SU-DHL-6 (cell line): Measurements from ENCODE around the gene AMPD3.

Experiments
- H2AFZ ChIP-seq: fragments of 200-600 bp; sonication (generic); 2 replicates; pipeline ENCODE4 v1.6.1; 2014; ENCODE audit warnings: low read depth, mild to moderate bottlenecking, moderate library complexity, mixed read lengths, antibody characterized with exemption, low read length; ENCODE audit not compliant: severe bottlenecking
- H3F3A ChIP-seq: fragments of 200-600 bp; shearing (Covaris generic); 2 replicates; pipeline ENCODE4 v1.6.0; 2016; ENCODE audit warnings: antibody characterized with exemption, mild to moderate bottlenecking; ENCODE audit not compliant: insufficient read depth
- H3K27ac ChIP-seq: fragments of 200-600 bp; sonication (generic); 2 replicates; pipeline ENCODE4 v1.5.1; 2016; ENCODE audit warnings: low read depth, mild to moderate bottlenecking, low read length, moderate library complexity, mixed read lengths
- H3K27me3 ChIP-seq: fragments of 200-600 bp; sonication (generic), shearing (Covaris generic); 2 replicates; pipeline ENCODE4 v1.6.0; 2014; ENCODE audit warnings: mild to moderate bottlenecking, low read length
- H3K36me3 ChIP-seq: fragments of 200-600 bp; sonication (generic); 2 replicates; pipeline ENCODE4 v1.6.1; 2014; ENCODE audit warnings: mild to moderate bottlenecking, low read length, mixed read lengths
- H3K4me2 ChIP-seq: fragments of 300-600, 200-600 bp; shearing (Covaris generic), sonication (generic); 2 replicates; pipeline ENCODE4 v1.6.0; 2014; ENCODE audit warnings: low read length, low read depth, mild to moderate bottlenecking; ENCODE audit not compliant: poor library complexity, severe bottlenecking
- H3K4me3 ChIP-seq: fragments of 200-600 bp; sonication (generic); 2 replicates; pipeline ENCODE4 v1.5.1; 2014; ENCODE audit warnings: antibody characterized with exemption, low read length, mild to moderate bottlenecking, mixed read lengths; ENCODE audit not compliant: insufficient read depth, poor library complexity, severe bottlenecking
- H3K79me2 ChIP-seq: fragments of 200-600 bp; sonication (generic); 2 replicates; pipeline ENCODE4 v1.6.1; 2014; ENCODE audit warnings: mild to moderate bottlenecking, low read length, moderate library complexity; ENCODE audit not compliant: insufficient read depth
- H3K9ac ChIP-seq: fragments of 200-600 bp; sonication (generic); 2 replicates; pipeline ENCODE4 v1.7.0; 2014; ENCODE audit warnings: mild to moderate bottlenecking, low read length
- H3K9me2 ChIP-seq: fragments of 200-600 bp; sonication (generic); replicated peaks from 2 replicates; pipeline ENCODE4 v1.6.1; 2014; ENCODE audit warnings: low read length; ENCODE audit not compliant: insufficient read depth
- H3K9me3 ChIP-seq: fragments of 200-600 bp; sonication (generic); 2 replicates; pipeline ENCODE4 v1.6.1; 2014; ENCODE audit warnings: low read length, mixed read lengths; ENCODE audit not compliant: insufficient read depth
- H4K20me1 ChIP-seq: fragments of 200-600 bp; sonication (generic); 2 replicates; pipeline ENCODE4 v1.6.1; 2014; ENCODE audit warnings: low read depth, mild to moderate bottlenecking, antibody characterized with exemption, low read length, moderate library complexity, mixed read lengths
- EZH2phosphoT487 ChIP-seq: fragments of 200-600 bp; sonication (generic), shearing (Covaris generic); conservative IDR thresholded peaks from 2 replicates; pipeline ENCODE4 v1.6.1; 2018; ENCODE audit warnings: mild to moderate bottlenecking, antibody characterized with exemption, low read length, moderate library complexity, mixed read lengths
- TF ChIP-seq, protein P1 (sequence below): fragments of 200-600 bp; sonication (generic); IDR thresholded peaks from one replicate; pipeline ENCODE4 v1.5.1; 2017; ENCODE audit warnings: antibody characterized with exemption, mild to moderate bottlenecking, low read length, moderate library complexity; ENCODE audit not compliant: insufficient read depth, poor library complexity, severe bottlenecking

AMPD3 gene

GRCh38 chr11:10550503-10551289 lies 95.6 kb downstream of the AMPD3 start:
- no peaks in the 10 kb centered on the region for H3K36me3 ChIP-seq

DNA sequence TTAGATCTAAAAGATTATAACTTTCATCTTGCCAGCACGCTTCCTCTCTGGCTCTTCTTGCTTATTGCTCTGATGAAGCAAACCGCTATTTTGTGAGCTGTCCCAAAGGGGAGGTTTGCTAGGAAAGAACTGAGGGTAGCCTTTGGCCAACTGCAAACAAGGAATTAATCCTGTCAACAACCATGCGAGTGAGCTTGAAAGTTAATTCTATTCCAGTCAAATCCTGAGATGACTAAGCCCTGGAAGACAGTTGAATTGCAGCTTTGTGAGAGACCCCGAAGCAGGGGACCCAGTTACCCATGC lies 96.2 kb downstream of the AMPD3 start:
- H3F3A ChIP-seq: no peaks in the 10 kb centered on the region
- no peak overlapping the region for H3K27ac ChIP-seq
- no peak overlapping the region for H3K4me3 ChIP-seq
- no peaks in the 10 kb centered on the region for H3K79me2 ChIP-seq
- no peaks in the 10 kb centered on the region for H3K27me3 ChIP-seq
- H2AFZ ChIP-seq: no peak overlapping the region
- H4K20me1 ChIP-seq: no peaks in the 10 kb centered on the region
- no peak for TF ChIP-seq EZH2phosphoT487
- TF ChIP-seq, protein P1, sequence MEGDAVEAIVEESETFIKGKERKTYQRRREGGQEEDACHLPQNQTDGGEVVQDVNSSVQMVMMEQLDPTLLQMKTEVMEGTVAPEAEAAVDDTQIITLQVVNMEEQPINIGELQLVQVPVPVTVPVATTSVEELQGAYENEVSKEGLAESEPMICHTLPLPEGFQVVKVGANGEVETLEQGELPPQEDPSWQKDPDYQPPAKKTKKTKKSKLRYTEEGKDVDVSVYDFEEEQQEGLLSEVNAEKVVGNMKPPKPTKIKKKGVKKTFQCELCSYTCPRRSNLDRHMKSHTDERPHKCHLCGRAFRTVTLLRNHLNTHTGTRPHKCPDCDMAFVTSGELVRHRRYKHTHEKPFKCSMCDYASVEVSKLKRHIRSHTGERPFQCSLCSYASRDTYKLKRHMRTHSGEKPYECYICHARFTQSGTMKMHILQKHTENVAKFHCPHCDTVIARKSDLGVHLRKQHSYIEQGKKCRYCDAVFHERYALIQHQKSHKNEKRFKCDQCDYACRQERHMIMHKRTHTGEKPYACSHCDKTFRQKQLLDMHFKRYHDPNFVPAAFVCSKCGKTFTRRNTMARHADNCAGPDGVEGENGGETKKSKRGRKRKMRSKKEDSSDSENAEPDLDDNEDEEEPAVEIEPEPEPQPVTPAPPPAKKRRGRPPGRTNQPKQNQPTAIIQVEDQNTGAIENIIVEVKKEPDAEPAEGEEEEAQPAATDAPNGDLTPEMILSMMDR: no peak
- H3K9me2 ChIP-seq: no peaks in the 10 kb centered on the region
- no peaks in the 10 kb centered on the region for H3K9me3 ChIP-seq
- H3K9ac ChIP-seq: no peak overlapping the region
- no peaks in the 10 kb centered on the region for H3K36me3 ChIP-seq
- no peak overlapping the region for H3K4me2 ChIP-seq

More at GRCh38 chr11:10550503-10551289, 95.6 kb downstream of the AMPD3 start:
- no peaks in the 10 kb centered on the region for H3K79me2 ChIP-seq
- no peaks in the 10 kb centered on the region for H3K9me3 ChIP-seq
- no peaks in the 10 kb centered on the region for H4K20me1 ChIP-seq
- no peak for TF ChIP-seq EZH2phosphoT487
- TF ChIP-seq, protein P1: no peak
- no peaks in the 10 kb centered on the region for H3K9me2 ChIP-seq
- no peaks in the 10 kb centered on the region for H3F3A ChIP-seq
- H3K4me3 ChIP-seq: no peak overlapping the region
- no peak overlapping the region for H3K4me2 ChIP-seq
- no peak overlapping the region for H3K27ac ChIP-seq
- no peak overlapping the region for H3K9ac ChIP-seq
- no peak overlapping the region for H2AFZ ChIP-seq
- H3K27me3 ChIP-seq: no peaks in the 10 kb centered on the region

DNA sequence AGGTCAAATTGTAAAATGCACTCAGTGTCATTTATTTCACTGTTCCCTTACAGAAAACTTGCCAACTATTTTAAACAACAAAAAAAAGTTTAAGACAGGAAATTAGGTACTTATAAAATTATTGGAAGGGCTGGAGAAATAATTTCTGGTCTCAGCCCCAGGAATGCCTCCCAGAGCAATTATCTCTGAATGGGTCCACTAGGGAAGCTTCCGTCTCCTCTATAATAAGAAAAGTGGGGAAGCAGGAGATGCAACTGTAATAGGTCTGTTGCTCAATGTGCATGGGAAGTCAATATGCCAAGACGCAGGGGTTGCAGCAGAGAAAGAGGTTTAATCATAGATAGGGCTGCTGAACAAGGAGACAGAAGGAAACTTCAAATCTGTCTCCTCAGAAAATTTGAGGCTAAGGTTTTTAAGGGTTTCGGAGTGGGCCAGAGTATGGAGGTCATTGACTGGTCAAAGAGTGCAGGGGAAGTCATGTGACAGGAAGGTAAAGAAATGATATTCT lies 96.8 kb downstream of the AMPD3 start:
- TF ChIP-seq, protein P1: no peak
- TF ChIP-seq EZH2phosphoT487: no peak
- Histone ChIP-seq H3K9ac (no peak overlapping the region), H3K36me3 (no peaks in the 10 kb centered on the region), H3K27ac (no peak overlapping the region), H4K20me1 (no peaks in the 10 kb centered on the region), H3F3A (no peaks in the 10 kb centered on the region), H3K9me3 (no peaks in the 10 kb centered on the region), H3K27me3 (no peaks in the 10 kb centered on the region), H3K79me2 (no peaks in the 10 kb centered on the region), H3K4me3 (no peak overlapping the region), H2AFZ (no peak overlapping the region), H3K9me2 (no peaks in the 10 kb centered on the region), H3K4me2 (no peak overlapping the region)
